Measurements from ENCODE around the gene TOMM20. TPM values are rescaled to one million over a fixed set of nuclear protein-coding genes. Genes with fewer than 3 reads are reported as not detected.
"Not testable (repeated sequence)": the region's sequence is repeated elsewhere in the genome, so short reads cannot be mapped to it uniquely, and the experiment has no call there.

The TOMM20 gene
- total RNA-seq, 1 donor from 2014 or later: 212 TPM

DNA sequence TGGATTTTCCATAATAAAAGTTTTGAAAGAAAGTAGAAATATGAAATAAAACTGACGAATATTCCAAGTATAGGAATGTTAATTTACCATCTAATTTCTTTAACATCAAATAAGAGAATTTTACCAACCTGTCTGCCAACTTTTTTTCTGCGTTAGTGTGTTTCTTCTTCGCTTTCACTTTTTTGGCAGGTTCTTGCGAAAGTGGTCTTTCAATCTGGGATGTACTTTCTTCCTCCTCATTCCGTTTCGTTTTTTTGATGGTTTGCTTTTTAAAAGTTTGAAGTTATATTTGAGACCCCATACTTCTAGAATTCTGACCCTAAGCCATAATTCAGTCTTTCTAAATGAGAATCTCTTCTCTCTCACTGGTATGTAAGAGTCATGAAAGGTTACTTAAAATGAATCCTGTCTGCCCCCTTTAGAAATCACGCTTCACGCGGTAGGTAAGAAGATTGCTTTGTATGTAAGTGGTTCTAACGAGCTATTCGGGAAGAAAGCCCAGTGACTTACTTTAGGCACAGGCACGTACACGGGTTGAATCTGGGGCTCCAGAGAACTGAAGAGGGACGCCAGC lies 31.8 kb upstream of the TOMM20 start:
- Histone ChIP-seq H3K36me3 (peaks cover 4% of the 10 kb centered on the region), H3F3A (ENCODE audit: low read depth) (peaks cover 16% of the 10 kb centered on the region), H3K9me3 (ENCODE audit: low read depth) (no peaks in the 10 kb centered on the region), H3K4me3 (peak overlapping the region; percentile 89), H3K79me2 (ENCODE audit: low read depth) (peaks cover 46% of the 10 kb centered on the region), H3K4me1 (peaks cover 7% of the 10 kb centered on the region), H3K4me2 (peak overlapping the region; percentile 89), H2AFZ (replicated peaks) (peak overlapping the region; percentile 96), H3K27me3 (no peaks in the 10 kb centered on the region), H3K9ac (peak overlapping the region; percentile 72), H4K20me1 (ENCODE audit: low read depth) (no peaks in the 10 kb centered on the region), H3K27ac (peak overlapping the region; percentile 2)
- Mint-ChIP-seq H3K4me3 (peak overlapping the region; percentile 98), H3K4me1 (peaks cover 12% of the 10 kb centered on the region), H3K36me3 (peaks cover 1% of the 10 kb centered on the region), H3K9me3 (no peaks in the 10 kb centered on the region), H3K27me3 (ENCODE audit: insufficient read depth, low read depth) (no peaks in the 10 kb centered on the region), H3K27ac (peak overlapping the region; percentile 27)
- TF ChIP-seq, protein P1, sequence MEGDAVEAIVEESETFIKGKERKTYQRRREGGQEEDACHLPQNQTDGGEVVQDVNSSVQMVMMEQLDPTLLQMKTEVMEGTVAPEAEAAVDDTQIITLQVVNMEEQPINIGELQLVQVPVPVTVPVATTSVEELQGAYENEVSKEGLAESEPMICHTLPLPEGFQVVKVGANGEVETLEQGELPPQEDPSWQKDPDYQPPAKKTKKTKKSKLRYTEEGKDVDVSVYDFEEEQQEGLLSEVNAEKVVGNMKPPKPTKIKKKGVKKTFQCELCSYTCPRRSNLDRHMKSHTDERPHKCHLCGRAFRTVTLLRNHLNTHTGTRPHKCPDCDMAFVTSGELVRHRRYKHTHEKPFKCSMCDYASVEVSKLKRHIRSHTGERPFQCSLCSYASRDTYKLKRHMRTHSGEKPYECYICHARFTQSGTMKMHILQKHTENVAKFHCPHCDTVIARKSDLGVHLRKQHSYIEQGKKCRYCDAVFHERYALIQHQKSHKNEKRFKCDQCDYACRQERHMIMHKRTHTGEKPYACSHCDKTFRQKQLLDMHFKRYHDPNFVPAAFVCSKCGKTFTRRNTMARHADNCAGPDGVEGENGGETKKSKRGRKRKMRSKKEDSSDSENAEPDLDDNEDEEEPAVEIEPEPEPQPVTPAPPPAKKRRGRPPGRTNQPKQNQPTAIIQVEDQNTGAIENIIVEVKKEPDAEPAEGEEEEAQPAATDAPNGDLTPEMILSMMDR (IDR thresholded peaks at IDR 0.05): no peak
- TF ChIP-seq EZH2 (IDR thresholded peaks at IDR 0.05) (no peak), EZH2phosphoT487 (IDR thresholded peaks at IDR 0.05) (no peak)
- DNase-seq (ENCODE audit: low spot score): no peak

DNA sequence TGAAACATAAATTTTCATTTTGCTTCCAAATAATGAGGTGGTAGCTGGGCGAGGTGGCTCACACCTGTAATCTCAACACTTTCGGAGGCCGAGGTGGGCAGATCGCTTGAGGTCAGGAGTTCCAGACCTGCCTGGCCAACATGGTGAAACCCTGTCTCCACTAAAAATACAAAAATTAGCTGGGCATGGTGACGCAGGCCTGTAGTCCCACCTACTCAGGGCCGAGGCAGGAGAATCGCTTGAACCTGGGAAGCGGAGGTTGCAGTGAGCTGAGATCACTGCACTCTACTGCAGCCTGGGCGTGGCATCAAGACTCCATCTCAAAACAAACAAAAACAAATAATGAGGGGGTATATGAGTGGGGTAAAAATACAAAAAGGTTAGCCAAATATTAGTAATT lies 31.3 kb upstream of the TOMM20 start:
- H3K9ac ChIP-seq; H3K4me1 ChIP-seq; H3K9me3 ChIP-seq (ENCODE audit: low read depth); H3K27ac ChIP-seq; H2AFZ ChIP-seq (replicated peaks); H3K27me3 ChIP-seq; H4K20me1 ChIP-seq (ENCODE audit: low read depth); H3K27ac Mint-ChIP-seq; H3K36me3 ChIP-seq; H3K27me3 Mint-ChIP-seq (ENCODE audit: insufficient read depth, low read depth); H3K36me3 Mint-ChIP-seq; H3K9me3 Mint-ChIP-seq; DNase-seq (ENCODE audit: low spot score): not testable (repeated sequence)
- Histone ChIP-seq H3K4me3 (peak overlapping the region; percentile 89), H3F3A (ENCODE audit: low read depth) (peaks cover 14% of the 10 kb centered on the region), H3K79me2 (ENCODE audit: low read depth) (peaks cover 47% of the 10 kb centered on the region), H3K4me2 (peak overlapping the region; percentile 89)
- Mint-ChIP-seq H3K4me1 (peaks cover 12% of the 10 kb centered on the region), H3K4me3 (peak overlapping the region; percentile 98)

DNA sequence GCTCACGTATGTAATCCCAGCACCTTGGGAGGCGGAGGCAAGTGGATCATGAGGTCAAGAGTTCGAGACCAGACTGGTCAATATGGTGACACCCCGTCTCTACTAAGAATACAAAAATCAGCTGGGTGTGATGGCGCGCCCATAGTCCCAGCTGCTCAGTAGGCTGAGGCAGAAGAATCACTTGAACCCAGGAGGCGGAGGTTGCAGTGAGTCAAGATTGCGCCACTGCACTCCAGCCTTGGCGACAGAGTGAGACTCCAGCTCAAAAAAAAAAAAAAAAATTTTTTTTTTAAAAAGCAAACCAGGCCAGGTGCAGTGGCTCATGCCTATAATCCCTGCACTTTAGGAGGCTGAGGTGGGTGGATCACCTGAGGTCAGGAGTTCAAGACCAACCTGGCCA lies 30.6 kb upstream of the TOMM20 start:
- peaks cover 49% of the 10 kb centered on the region for H3K79me2 ChIP-seq (ENCODE audit: low read depth)
- H4K20me1 ChIP-seq (ENCODE audit: low read depth); H3K9ac ChIP-seq; H3K36me3 ChIP-seq; H3K27ac ChIP-seq; H3K36me3 Mint-ChIP-seq; H3K4me1 ChIP-seq; H3K9me3 Mint-ChIP-seq; H3K4me2 ChIP-seq; H3K9me3 ChIP-seq (ENCODE audit: low read depth); H2AFZ ChIP-seq (replicated peaks); H3K27me3 Mint-ChIP-seq (ENCODE audit: insufficient read depth, low read depth); DNase-seq (ENCODE audit: low spot score); H3K27ac Mint-ChIP-seq; H3K27me3 ChIP-seq; H3K4me3 ChIP-seq: not testable (repeated sequence)
- peaks cover 10% of the 10 kb centered on the region for H3F3A ChIP-seq (ENCODE audit: low read depth)
- H3K4me1 Mint-ChIP-seq: peaks cover 12% of the 10 kb centered on the region
- H3K4me3 Mint-ChIP-seq: peak overlapping the region; percentile 98

DNA sequence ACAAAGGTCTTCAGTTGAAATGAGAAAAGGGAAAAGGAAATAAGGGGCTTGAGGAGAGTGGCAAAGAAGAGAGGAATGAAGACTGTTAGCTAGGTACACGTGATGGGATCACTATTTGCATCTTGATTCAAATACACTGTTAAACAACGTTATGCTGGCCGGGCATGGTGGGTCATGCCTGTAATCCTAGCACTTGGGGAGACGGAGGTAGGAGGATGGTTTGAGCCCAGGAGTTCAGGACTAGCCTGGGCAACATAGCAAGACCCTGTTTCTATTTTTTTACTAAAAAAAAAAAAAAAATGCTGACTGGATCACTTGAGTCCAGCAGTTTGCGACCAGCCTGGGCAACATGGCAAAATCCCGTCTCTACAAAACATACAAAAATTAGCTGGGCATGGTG lies 30.0 kb upstream of the TOMM20 start:
- Histone ChIP-seq H2AFZ (replicated peaks) (no peak overlapping the region), H3K36me3 (peaks cover 11% of the 10 kb centered on the region), H3K4me2 (no peak overlapping the region), H3K9ac (no peak overlapping the region), H3K4me3 (no peak overlapping the region), H3K27ac (no peak overlapping the region), H3K4me1 (peaks cover 7% of the 10 kb centered on the region), H3F3A (ENCODE audit: low read depth) (peaks cover 10% of the 10 kb centered on the region), H4K20me1 (ENCODE audit: low read depth) (no peaks in the 10 kb centered on the region), H3K9me3 (ENCODE audit: low read depth) (no peaks in the 10 kb centered on the region), H3K27me3 (no peaks in the 10 kb centered on the region), H3K79me2 (ENCODE audit: low read depth) (peaks cover 49% of the 10 kb centered on the region)
- H3K4me3 Mint-ChIP-seq: no peak overlapping the region
- H3K27ac Mint-ChIP-seq: no peak overlapping the region
- no peaks in the 10 kb centered on the region for H3K9me3 Mint-ChIP-seq
- H3K36me3 Mint-ChIP-seq: peaks cover 10% of the 10 kb centered on the region
- TF ChIP-seq, protein P1 (IDR thresholded peaks at IDR 0.05): no peak
- TF ChIP-seq EZH2phosphoT487 (IDR thresholded peaks at IDR 0.05) (no peak), EZH2 (IDR thresholded peaks at IDR 0.05) (no peak)
- DNase-seq (ENCODE audit: low spot score): no peak
- no peaks in the 10 kb centered on the region for H3K27me3 Mint-ChIP-seq (ENCODE audit: insufficient read depth, low read depth)
- H3K4me1 Mint-ChIP-seq: peaks cover 12% of the 10 kb centered on the region

Measured in neural progenitor cell (in vitro differentiated cells).